Measurements from ENCODE around the gene CADM3. TPM values are rescaled to one million over a fixed set of nuclear protein-coding genes. Genes with fewer than 3 reads are reported as not detected.

Gene CADM3
- total RNA-seq, 2 donors from 2014 or later, result not detected

DNA sequence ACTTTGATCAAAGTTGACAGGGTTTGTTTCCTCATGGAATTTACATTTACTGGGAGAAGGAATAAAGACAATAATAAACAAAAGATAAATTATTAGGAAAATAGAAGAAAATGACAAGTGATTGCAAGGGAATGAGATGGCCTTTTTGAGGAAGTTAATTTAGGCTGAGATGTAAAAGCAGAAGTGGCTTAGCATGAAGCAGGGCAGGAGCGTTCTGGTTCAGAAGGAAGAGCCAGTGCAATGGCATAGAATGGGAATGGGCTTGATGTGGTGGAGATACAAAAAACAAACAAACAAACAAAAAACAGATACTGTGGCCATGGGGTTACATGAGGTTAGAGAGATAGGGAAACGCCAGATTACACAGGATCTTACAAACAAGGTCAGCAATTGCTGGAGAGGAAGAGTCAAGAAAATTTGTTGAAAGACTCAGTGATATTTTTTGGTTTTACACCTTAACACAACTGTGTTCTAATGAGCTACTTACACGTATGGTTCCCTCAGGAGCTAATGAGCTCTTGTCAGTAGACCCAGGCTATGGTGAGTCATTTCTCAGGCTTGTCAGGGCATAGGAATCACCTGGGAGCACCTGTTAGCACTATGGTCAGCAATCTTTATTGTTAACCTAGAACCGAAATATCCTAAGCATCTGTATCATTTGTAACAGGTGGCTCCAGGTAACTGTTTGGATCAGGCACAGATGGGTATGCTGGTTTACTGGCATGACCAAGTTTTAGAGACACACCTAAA is 8.7 kb upstream of the CADM3 start:
- no peaks in the 10 kb centered on the region for H3K9me3 Mint-ChIP-seq
- H3K4me3 Mint-ChIP-seq, result no peak overlapping the region
- peaks cover 4% of the 10 kb centered on the region for H3K4me1 Mint-ChIP-seq
- peaks cover 57% of the 10 kb centered on the region for H3K27me3 Mint-ChIP-seq
- H3K27ac Mint-ChIP-seq, result no peak overlapping the region
- H3K36me3 Mint-ChIP-seq (ENCODE audit: low read depth), result no peaks in the 10 kb centered on the region
- no peak for ATAC-seq (replicated peaks)

DNA sequence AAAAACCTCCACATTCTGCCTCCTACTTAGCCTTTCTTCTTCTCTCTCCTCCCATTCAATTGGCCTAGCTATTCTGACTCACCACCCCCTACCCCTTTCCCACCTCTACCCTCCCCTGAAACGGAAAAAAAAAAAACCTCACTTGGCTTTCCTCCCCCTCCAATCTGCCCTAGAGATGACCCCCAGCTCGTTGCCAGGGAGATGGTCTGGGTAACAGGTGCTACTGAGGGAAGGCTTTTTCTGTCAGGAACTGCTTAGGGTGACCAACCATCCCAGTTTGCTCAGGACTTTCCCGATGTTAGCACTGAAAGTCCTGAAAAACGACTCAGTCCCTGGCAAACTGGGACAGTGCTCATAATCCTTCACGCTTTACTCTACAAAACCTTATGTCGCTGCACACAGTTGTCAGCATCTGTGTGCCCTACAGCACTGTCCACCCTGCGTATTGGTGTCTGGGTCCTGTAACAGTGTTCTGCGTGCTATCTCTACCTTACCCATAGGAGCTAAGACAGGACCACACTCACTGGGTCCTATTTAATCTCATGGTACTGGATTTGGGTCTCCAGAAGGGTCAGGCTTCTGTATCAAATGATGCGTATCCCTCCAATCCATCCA is 7.7 kb upstream of the CADM3 start:
- H3K27ac Mint-ChIP-seq, result no peak overlapping the region
- peaks cover 4% of the 10 kb centered on the region for H3K4me1 Mint-ChIP-seq
- H3K27me3 Mint-ChIP-seq, result peaks cover 63% of the 10 kb centered on the region
- no peak overlapping the region for H3K4me3 Mint-ChIP-seq
- no peaks in the 10 kb centered on the region for H3K36me3 Mint-ChIP-seq (ENCODE audit: low read depth)
- no peak for ATAC-seq (replicated peaks)
- no peaks in the 10 kb centered on the region for H3K9me3 Mint-ChIP-seq

DNA sequence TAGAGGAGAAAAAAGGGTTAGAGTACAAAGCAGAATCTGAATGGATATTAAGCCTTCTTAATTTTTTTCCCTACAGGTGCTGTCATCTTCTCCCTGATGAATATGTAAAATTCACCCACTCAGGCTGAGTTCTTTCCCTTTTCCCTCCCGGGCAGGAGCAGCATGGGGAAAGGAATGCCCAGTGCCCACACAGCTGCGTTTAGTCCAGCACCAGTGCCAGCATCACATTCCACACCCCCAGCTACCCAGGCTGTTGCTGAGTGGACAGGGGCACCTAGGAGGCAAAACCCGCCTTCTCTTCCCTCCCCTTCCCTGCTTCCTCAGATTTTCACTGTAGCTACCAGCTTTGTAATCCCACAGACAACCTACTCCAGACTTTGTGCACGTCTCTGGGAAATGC is 3.4 kb upstream of the CADM3 start:
- Mint-ChIP-seq H3K27me3 (peaks cover 67% of the 10 kb centered on the region), H3K4me1 (peaks cover 6% of the 10 kb centered on the region)

DNA sequence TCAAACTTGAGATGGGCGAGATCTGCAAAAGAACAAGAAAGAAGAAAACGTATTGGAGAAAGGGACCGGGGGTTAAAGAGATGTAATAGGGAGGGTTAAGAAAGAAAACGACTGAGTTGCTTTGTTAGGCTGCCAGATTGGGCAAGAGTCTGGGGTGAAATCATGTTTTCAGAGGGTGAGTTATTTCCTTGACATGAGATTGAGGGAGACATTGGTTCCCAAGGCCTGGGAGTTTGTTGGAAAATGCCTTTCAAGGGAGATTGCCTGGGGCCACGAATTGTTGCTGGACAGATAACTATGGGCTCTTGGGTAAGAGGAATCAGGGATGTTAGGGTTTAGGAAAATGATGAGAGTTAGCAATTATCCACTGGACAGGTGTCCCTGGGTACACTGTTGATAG is 776 bp upstream of the CADM3 start:
- no peak overlapping the region for H3K27ac Mint-ChIP-seq
- ATAC-seq (replicated peaks), result no peak
- no peaks in the 10 kb centered on the region for H3K9me3 Mint-ChIP-seq
- H3K27me3 Mint-ChIP-seq, result peaks cover 76% of the 10 kb centered on the region
- peaks cover 6% of the 10 kb centered on the region for H3K4me1 Mint-ChIP-seq
- no peak overlapping the region for H3K4me3 Mint-ChIP-seq
- H3K36me3 Mint-ChIP-seq (ENCODE audit: low read depth), result no peaks in the 10 kb centered on the region

More for the DNA sequence above, 3.4 kb upstream of the CADM3 start:
- no peaks in the 10 kb centered on the region for H3K36me3 Mint-ChIP-seq (ENCODE audit: low read depth)
- no peak overlapping the region for H3K4me3 Mint-ChIP-seq
- H3K27ac Mint-ChIP-seq, result no peak overlapping the region
- ATAC-seq (replicated peaks), result no peak
- no peaks in the 10 kb centered on the region for H3K9me3 Mint-ChIP-seq

DNA sequence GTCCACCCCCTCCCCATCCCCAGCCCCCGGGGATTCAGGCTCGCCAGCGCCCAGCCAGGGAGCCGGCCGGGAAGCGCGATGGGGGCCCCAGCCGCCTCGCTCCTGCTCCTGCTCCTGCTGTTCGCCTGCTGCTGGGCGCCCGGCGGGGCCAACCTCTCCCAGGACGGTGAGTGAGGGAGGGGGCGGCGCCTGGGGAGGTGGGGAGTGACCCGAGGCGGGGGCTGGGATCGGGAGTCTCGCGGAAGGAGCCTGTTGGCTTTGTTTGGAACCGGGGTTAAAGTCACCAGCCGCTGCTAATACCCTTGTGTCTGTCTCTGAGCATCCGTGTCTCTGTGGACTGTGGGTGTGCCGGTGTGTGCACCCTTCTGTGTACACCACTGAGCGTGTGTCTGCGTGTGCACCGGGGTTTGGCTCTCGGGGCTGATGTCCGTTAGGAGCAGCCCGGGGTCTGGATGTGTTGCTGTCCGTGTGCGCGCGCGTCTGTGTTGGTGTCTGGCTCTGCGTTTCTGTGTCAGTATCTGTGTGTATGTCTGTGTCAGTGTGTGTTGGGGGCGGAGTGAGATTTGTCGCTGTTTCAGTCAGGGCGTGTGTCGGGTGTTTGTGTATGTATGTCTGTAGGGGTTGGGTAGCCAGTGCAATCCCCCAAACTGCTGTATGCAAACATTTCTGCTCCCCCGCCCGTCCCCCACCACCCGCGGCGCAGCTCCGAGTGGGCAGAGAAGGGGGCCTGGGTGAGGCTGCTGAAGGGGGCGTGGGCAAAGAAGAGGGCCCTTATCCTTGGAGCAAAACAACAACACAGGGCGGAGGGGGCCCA is 480 bp downstream of the CADM3 start:
- no peak for ATAC-seq (replicated peaks)
- Mint-ChIP-seq H3K4me1 (peaks cover 6% of the 10 kb centered on the region), H3K4me3 (peak overlapping the region; percentile 23), H3K9me3 (no peaks in the 10 kb centered on the region), H3K27ac (no peak overlapping the region), H3K27me3 (peaks cover 67% of the 10 kb centered on the region), H3K36me3 (ENCODE audit: low read depth) (no peaks in the 10 kb centered on the region)

DNA sequence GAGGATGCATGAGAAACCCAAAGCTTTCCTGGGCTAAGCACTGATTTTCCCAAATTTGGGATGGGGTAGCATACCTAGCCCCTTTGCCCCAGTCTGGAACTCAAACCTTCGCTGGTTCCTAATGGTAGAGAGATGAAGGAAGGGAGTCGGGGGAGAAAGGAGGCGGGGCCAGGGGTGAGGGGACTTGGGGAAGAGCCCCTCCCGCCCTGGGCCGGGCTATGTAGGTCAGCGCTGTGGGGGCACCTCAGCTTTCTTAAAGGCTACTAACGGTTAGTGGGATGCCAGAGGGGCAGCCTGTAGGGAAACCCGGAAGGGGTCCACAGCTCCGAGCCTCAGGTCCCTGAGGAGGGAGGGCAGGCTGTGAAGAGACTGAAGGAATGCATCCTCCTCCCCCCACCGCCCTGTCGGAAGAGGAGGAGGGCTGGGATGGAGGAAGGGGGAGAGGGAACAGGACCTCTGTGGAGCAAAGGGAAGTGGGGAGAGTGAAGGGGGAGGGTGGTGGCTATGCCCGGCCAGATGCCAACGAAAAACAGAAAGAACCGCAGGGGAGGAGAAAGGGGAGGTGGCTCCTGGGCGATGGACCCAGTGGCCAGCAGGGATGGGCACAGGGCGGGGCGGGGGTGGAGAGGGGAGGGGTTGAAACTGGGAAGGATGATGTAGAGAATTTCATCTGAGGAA is 1.3 kb downstream of the CADM3 start:
- Mint-ChIP-seq H3K27ac (no peak overlapping the region), H3K4me3 (no peak overlapping the region), H3K36me3 (ENCODE audit: low read depth) (no peaks in the 10 kb centered on the region), H3K4me1 (peaks cover 6% of the 10 kb centered on the region), H3K9me3 (peaks cover 4% of the 10 kb centered on the region), H3K27me3 (peaks cover 70% of the 10 kb centered on the region)
- no peak for ATAC-seq (replicated peaks)

- ATAC-seq (replicated peaks), result no peak
- H3K36me3 Mint-ChIP-seq (ENCODE audit: low read depth), result no peaks in the 10 kb centered on the region
- H3K9me3 Mint-ChIP-seq, result peaks cover 4% of the 10 kb centered on the region
- peaks cover 6% of the 10 kb centered on the region for H3K4me1 Mint-ChIP-seq
- peaks cover 64% of the 10 kb centered on the region for H3K27me3 Mint-ChIP-seq
- H3K4me3 Mint-ChIP-seq, result no peak overlapping the region
- H3K27ac Mint-ChIP-seq, result no peak overlapping the region
Measured at GRCh38 chr1:159173320-159173719, 1.9 kb downstream of the CADM3 start.

DNA sequence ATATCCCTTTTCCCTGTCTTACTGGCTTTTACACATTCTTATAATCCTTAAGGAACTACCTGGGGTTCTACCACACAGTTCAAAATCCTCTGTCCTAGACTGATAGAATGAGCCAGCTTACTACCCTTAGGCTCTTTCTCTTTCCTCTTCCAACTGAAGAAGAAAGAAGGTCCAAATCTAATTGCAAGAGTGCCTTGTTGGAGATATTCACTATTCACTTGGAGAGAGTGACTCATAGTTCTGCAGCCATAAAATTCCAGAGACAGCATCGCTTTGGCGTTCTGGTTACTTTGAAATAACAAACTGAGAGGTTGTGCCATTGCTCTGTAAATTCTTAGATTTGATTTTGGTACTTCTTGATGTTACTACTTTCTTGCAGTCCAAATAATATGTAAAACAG is 4.2 kb downstream of the CADM3 start:
- H3K27me3 Mint-ChIP-seq, result peaks cover 64% of the 10 kb centered on the region
- no peaks in the 10 kb centered on the region for H3K36me3 Mint-ChIP-seq (ENCODE audit: low read depth)

GRCh38 chr1:159177272-159177907 is 6.0 kb downstream of the CADM3 start:
- H3K4me1 Mint-ChIP-seq, result no peaks in the 10 kb centered on the region
- peaks cover 70% of the 10 kb centered on the region for H3K27me3 Mint-ChIP-seq
- H3K36me3 Mint-ChIP-seq (ENCODE audit: low read depth), result no peaks in the 10 kb centered on the region
- no peak overlapping the region for H3K4me3 Mint-ChIP-seq
- no peak overlapping the region for H3K27ac Mint-ChIP-seq
- no peak for ATAC-seq (replicated peaks)
- H3K9me3 Mint-ChIP-seq, result peaks cover 4% of the 10 kb centered on the region

More for the DNA sequence above, 4.2 kb downstream of the CADM3 start:
- Mint-ChIP-seq H3K9me3 (peaks cover 4% of the 10 kb centered on the region), H3K27ac (no peak overlapping the region), H3K4me3 (no peak overlapping the region), H3K4me1 (peaks cover 6% of the 10 kb centered on the region)
- no peak for ATAC-seq (replicated peaks)

- H3K4me3 Mint-ChIP-seq, result no peak overlapping the region
- H3K9me3 Mint-ChIP-seq, result peaks cover 4% of the 10 kb centered on the region
- no peak for ATAC-seq (replicated peaks)
- peaks cover 57% of the 10 kb centered on the region for H3K27me3 Mint-ChIP-seq
- no peak overlapping the region for H3K27ac Mint-ChIP-seq
- H3K36me3 Mint-ChIP-seq (ENCODE audit: low read depth), result no peaks in the 10 kb centered on the region
- H3K4me1 Mint-ChIP-seq, result no peaks in the 10 kb centered on the region
Measured at GRCh38 chr1:159179906-159180305, 8.5 kb downstream of the CADM3 start.

- no peak for ATAC-seq (replicated peaks)
- H3K4me3 Mint-ChIP-seq, result no peak overlapping the region
- H3K36me3 Mint-ChIP-seq (ENCODE audit: low read depth), result no peaks in the 10 kb centered on the region
- peaks cover 4% of the 10 kb centered on the region for H3K9me3 Mint-ChIP-seq
- no peak overlapping the region for H3K27ac Mint-ChIP-seq
- H3K27me3 Mint-ChIP-seq, result peaks cover 57% of the 10 kb centered on the region
- H3K4me1 Mint-ChIP-seq, result no peaks in the 10 kb centered on the region
Measured at GRCh38 chr1:159180516-159180915, 9.1 kb downstream of the CADM3 start.

DNA sequence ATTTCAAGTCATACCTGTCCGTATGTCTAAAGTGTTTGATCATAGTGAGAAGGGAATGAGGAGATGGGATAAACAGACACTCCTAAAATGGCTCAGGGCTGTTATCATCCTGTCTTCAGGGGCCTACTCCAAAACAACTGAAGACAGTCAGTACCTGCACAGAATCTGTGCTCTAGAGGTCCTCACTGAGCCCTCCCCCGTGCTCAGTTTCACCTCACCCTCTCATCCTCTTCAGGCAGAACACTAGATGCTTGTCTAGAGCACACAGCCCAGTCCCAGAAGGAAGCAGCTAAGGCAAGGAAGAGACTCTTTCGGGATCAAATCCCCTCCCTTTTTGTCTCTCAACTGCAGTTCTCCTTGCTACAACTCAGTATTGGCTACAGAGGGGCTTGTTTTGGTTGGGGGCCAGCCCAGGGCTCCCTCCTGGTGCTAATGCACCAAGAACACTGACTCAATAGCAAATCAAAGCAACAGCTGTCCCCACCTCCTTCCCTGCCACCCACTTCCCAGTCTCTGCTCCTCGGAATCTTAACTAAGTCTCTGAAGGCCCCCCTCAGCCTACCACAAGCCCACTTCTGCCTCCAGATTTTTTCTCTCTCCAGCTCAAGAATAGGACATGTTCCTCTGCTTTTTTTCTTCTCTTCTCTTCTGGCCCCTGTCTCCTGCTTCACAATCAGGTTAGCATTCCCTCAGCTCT is 10.1 kb downstream of the CADM3 start:
- Mint-ChIP-seq H3K4me3 (no peak overlapping the region), H3K27me3 (peaks cover 64% of the 10 kb centered on the region), H3K4me1 (no peaks in the 10 kb centered on the region), H3K27ac (no peak overlapping the region), H3K36me3 (ENCODE audit: low read depth) (no peaks in the 10 kb centered on the region), H3K9me3 (peaks cover 4% of the 10 kb centered on the region)
- no peak for ATAC-seq (replicated peaks)

- Mint-ChIP-seq H3K27me3 (peaks cover 74% of the 10 kb centered on the region), H3K36me3 (ENCODE audit: low read depth) (no peaks in the 10 kb centered on the region), H3K9me3 (no peaks in the 10 kb centered on the region), H3K27ac (no peak overlapping the region), H3K4me3 (no peak overlapping the region), H3K4me1 (peaks cover 6% of the 10 kb centered on the region)
- no peak for ATAC-seq (replicated peaks)
Measured at GRCh38 chr1:159184201-159184600, 12.8 kb downstream of the CADM3 start.
